Parathyroid adenoma (tissue), 2 donors: ENCODE data around the gene FNIP1.

Experiments used
- H2AFZ ChIP-seq: fragments of 300-600 bp; sonication (generic); one replicate; pipeline ENCODE4 v1.7.0; 2017; ENCODE audit warnings: antibody characterized with exemption, mild to moderate bottlenecking
- H3K27ac ChIP-seq: fragments of 300-600 bp; sonication (generic); one replicate; pipeline ENCODE4 v1.7.0; 2017
- H3K27me3 ChIP-seq: fragments of 300-600 bp; sonication (generic); one replicate; pipeline ENCODE4 v1.7.0; 2017; ENCODE audit warnings: low read length; ENCODE audit not compliant: control insufficient read depth, insufficient read depth
- H3K36me3 ChIP-seq: fragments of 300-600 bp; sonication (generic); one replicate; pipeline ENCODE4 v1.7.0; 2017; ENCODE audit warnings: low read length; ENCODE audit not compliant: control insufficient read depth, insufficient read depth
- H3K4me1 ChIP-seq: fragments of 300-600 bp; sonication (generic); one replicate; pipeline ENCODE4 v1.7.0; 2017; ENCODE audit warnings: control low read depth
- H3K4me2 ChIP-seq: fragments of 300-600 bp; sonication (generic); one replicate; pipeline ENCODE4 v1.7.0; 2017; ENCODE audit warnings: low read length
- H3K4me3 ChIP-seq: fragments of 300-600 bp; sonication (generic); one replicate; pipeline ENCODE4 v1.7.0; 2017; ENCODE audit warnings: low read depth, low read length
- H3K79me2 ChIP-seq: fragments of 300-600 bp; sonication (generic); one replicate; pipeline ENCODE4 v1.7.0; 2017; ENCODE audit warnings: control low read depth
- H3K9ac ChIP-seq: fragments of 300-600 bp; sonication (generic); one replicate; pipeline ENCODE4 v1.7.0; 2017; ENCODE audit warnings: mild to moderate bottlenecking
- H3K9me3 ChIP-seq: fragments of 300-600 bp; sonication (generic); one replicate; pipeline ENCODE4 v1.7.0; 2017; ENCODE audit warnings: low read length; ENCODE audit not compliant: control insufficient read depth
- TF ChIP-seq, protein P1 (sequence below): fragments of 300-600 bp; sonication (generic); IDR thresholded peaks from one replicate; pipeline ENCODE4 v1.7.0; 2017; ENCODE audit warnings: antibody characterized with exemption, mild to moderate bottlenecking
- donor health status: primary hyperparathyroidism.

FNIP1 gene

DNA sequence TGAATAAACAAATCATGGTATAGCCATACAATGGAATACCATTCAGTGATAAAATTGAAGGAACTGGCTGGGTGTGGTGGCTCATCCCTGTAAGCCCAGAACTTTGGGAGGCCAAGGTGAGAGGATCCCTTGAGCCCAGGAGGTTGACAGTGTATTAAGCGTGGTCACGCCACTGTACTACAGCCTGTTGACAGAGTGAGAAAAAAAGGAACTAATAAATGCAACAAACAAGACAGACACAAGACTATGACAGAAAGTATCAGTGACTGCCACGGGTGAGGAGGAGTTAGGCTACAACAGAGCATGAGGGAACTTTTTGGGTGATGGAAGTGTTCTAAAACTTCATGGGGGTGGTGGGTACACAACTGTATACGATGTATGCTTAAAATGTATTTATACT, 2.2 kb downstream of the FNIP1 start:
- H3K4me3 ChIP-seq = peak overlapping the region; percentile 33
- H3K9ac ChIP-seq = no peak overlapping the region
- H3K79me2 ChIP-seq = peaks cover 29% of the 10 kb centered on the region
- H2AFZ ChIP-seq = no peak overlapping the region
- H3K9me3 ChIP-seq = no peaks in the 10 kb centered on the region
- H3K27ac ChIP-seq = no peak overlapping the region
- no peak overlapping the region for H3K4me2 ChIP-seq
- TF ChIP-seq, protein P1, sequence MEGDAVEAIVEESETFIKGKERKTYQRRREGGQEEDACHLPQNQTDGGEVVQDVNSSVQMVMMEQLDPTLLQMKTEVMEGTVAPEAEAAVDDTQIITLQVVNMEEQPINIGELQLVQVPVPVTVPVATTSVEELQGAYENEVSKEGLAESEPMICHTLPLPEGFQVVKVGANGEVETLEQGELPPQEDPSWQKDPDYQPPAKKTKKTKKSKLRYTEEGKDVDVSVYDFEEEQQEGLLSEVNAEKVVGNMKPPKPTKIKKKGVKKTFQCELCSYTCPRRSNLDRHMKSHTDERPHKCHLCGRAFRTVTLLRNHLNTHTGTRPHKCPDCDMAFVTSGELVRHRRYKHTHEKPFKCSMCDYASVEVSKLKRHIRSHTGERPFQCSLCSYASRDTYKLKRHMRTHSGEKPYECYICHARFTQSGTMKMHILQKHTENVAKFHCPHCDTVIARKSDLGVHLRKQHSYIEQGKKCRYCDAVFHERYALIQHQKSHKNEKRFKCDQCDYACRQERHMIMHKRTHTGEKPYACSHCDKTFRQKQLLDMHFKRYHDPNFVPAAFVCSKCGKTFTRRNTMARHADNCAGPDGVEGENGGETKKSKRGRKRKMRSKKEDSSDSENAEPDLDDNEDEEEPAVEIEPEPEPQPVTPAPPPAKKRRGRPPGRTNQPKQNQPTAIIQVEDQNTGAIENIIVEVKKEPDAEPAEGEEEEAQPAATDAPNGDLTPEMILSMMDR = no peak
- H3K36me3 ChIP-seq = no peaks in the 10 kb centered on the region
- no peaks in the 10 kb centered on the region for H3K4me1 ChIP-seq
- no peaks in the 10 kb centered on the region for H3K27me3 ChIP-seq

DNA sequence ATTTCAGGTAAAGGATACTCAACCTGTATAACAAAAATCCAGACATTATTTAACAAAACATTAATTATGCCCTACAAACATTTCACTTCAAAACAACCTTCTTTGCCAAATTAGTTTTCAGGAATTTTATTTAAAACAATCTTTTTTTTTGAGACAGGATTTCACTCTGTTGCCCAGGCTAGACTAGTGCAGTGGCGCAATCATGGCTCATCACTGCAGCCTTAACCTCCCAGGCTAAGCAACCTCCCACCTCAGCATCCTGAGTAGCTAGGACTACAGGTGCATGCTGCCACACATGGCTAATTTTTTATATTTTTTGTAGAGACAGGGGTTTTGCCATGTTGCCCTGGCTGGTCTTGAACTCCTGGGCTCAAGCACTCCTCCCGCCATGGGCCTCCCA, 3.9 kb downstream of the FNIP1 start:
- Histone ChIP-seq H2AFZ (no peak overlapping the region), H3K4me1 (no peaks in the 10 kb centered on the region), H3K9ac (no peak overlapping the region), H3K79me2 (peaks cover 35% of the 10 kb centered on the region), H3K36me3 (no peaks in the 10 kb centered on the region), H3K27ac (no peak overlapping the region), H3K9me3 (no peaks in the 10 kb centered on the region), H3K4me3 (no peak overlapping the region), H3K27me3 (no peaks in the 10 kb centered on the region), H3K4me2 (no peak overlapping the region)
- TF ChIP-seq, protein P1 = no peak

DNA sequence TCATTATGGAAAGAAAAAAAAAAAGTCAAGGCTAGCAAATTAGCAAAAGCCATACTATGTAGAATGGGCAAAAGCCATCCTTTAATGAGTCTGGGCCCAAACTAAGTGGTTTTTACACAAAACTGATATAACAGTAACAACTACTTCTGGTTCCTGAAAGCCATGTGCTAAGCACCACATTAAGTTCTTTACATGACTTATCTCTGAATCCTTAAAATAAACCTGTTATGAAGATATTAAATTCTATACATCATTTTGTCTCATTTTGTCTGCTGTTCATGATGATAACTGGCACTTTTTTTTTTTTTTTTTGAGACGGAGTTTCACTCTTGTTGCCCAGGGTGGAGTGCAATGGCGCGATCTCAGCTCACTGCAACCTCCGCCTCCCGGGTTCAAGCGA, 5.0 kb downstream of the FNIP1 start:
- Histone ChIP-seq H3K79me2 (peaks cover 42% of the 10 kb centered on the region), H3K4me2 (no peak overlapping the region), H3K36me3 (no peaks in the 10 kb centered on the region), H2AFZ (no peak overlapping the region), H3K9me3 (no peaks in the 10 kb centered on the region), H3K27me3 (no peaks in the 10 kb centered on the region), H3K4me3 (no peak overlapping the region), H3K9ac (no peak overlapping the region), H3K4me1 (peaks cover 6% of the 10 kb centered on the region), H3K27ac (no peak overlapping the region)
- TF ChIP-seq, protein P1 = no peak

DNA sequence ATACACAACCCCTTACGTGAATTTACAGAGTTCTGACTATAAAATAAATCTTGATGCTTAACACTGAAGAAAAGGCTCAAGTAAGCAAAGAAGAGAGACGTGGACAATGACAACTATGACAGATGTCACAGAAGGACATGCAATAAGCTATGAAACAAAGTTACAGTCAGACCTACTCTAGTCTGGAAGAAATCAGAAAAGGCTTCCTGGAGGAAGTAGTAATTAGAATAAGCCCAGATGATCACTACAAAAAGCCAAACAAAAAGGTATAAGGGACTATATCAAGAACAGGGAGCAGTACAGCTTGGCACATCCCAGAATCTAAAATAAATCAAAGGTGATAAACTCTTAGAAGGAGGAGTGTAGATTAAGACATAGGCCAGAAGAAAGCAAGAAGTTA, 6.3 kb downstream of the FNIP1 start:
- H3K36me3 ChIP-seq = no peaks in the 10 kb centered on the region
- no peaks in the 10 kb centered on the region for H3K9me3 ChIP-seq
- peaks cover 8% of the 10 kb centered on the region for H3K4me1 ChIP-seq
- H3K9ac ChIP-seq = no peak overlapping the region
- no peak overlapping the region for H3K27ac ChIP-seq
- no peaks in the 10 kb centered on the region for H3K27me3 ChIP-seq
- TF ChIP-seq, protein P1 = no peak
- H3K4me2 ChIP-seq = no peak overlapping the region
- no peak overlapping the region for H2AFZ ChIP-seq
- H3K79me2 ChIP-seq = peaks cover 47% of the 10 kb centered on the region
- H3K4me3 ChIP-seq = no peak overlapping the region

DNA sequence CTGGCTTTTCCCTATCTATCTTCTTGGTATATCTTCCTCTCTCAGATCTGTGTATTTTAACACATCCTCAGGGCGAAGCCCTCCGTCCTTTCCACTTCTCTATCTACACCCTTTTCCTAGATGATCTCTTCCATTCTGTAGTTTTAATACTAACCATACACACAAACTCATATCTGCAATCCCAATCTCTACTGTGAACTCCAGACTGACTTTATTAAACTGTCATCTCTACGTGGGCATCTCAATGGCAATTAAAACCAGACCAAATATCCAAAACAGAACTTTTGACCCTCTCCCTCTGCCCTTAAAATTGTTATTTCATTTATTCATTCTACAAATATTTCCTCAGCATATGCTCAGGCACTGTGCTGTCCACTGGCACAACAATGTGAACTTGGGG, 7.1 kb downstream of the FNIP1 start:
- Histone ChIP-seq H3K27ac (no peak overlapping the region), H3K9me3 (no peaks in the 10 kb centered on the region), H3K27me3 (no peaks in the 10 kb centered on the region), H3K36me3 (no peaks in the 10 kb centered on the region), H3K4me1 (peaks cover 8% of the 10 kb centered on the region), H3K4me2 (no peak overlapping the region), H3K79me2 (peaks cover 46% of the 10 kb centered on the region), H3K4me3 (no peak overlapping the region), H3K9ac (no peak overlapping the region), H2AFZ (no peak overlapping the region)
- TF ChIP-seq, protein P1 = no peak
